Activated CD4-positive, alpha-beta T cell treated with anti-CD3 and anti-CD28 coated beads, Interleukin-2, amount 10 ng/mL, durations not matched to agents 24 days and 14 days (primary cell): ENCODE data around the gene LAYN. TPM values are rescaled to one million over a fixed set of nuclear protein-coding genes. Genes with fewer than 3 reads are reported as not detected.
A peak's percentile ranks its signal among the peaks of the same experiment; 100 is the strongest.

Experiments
- DNase-seq: peaks from one replicate; pipeline ENCODE4 v3.0.0; 2022
- H3K27ac Mint-ChIP-seq: one replicate; pipeline ENCODE4 v1.8.0; 2022; ENCODE audit warnings: mild to moderate bottlenecking, mixed read lengths
- H3K27me3 Mint-ChIP-seq: one replicate; pipeline ENCODE4 v1.8.0; 2022; ENCODE audit warnings: mixed read lengths
- H3K36me3 Mint-ChIP-seq: one replicate; pipeline ENCODE4 v1.8.0; 2022; ENCODE audit warnings: low read depth, mild to moderate bottlenecking, mixed read lengths
- H3K4me1 Mint-ChIP-seq: one replicate; pipeline ENCODE4 v1.8.0; 2021; ENCODE audit warnings: mixed read lengths
- H3K4me3 Mint-ChIP-seq: one replicate; pipeline ENCODE4 v1.8.0; 2022; ENCODE audit warnings: mild to moderate bottlenecking, moderate library complexity, mixed read lengths
- H3K9me3 Mint-ChIP-seq: one replicate; pipeline ENCODE4 v1.8.0; 2021; ENCODE audit warnings: mixed read lengths
- intact Hi-C: fragments of 100-400 bp; cut with micrococcal nuclease; formaldehyde crosslinking; loops from one replicate; pipeline ENCODE4 v1.15.1; 2023
- total RNA-seq: library from RNA; stranded (reverse); gene quantifications from 2 replicates; pipeline ENCODE4 v1.2.3, GENCODE V29; 2022

The LAYN gene
- total RNA-seq, 1 donor from 2014 or later: 6.4 TPM

- intact Hi-C loops: loop anchor here (1.0 kb wide), 2 partner anchors 7 to 17 kb away; no protein-coding TSS in a partner anchor
- H3K4me3 Mint-ChIP-seq: peak overlapping the region; percentile 24
- DNase-seq: no peak
Observed at GRCh38 chr11:111538407-111539114, 2.0 kb upstream of the LAYN start.

GRCh38 chr11:111539426-111540113 is 950 bp upstream of the LAYN start:
- peak overlapping the region; percentile 86 for H3K27ac Mint-ChIP-seq
- DNase-seq: peak; percentile 67

More at GRCh38 chr11:111538407-111539114, 2.0 kb upstream of the LAYN start:
- Mint-ChIP-seq H3K4me1 (peaks cover 20% of the 10 kb centered on the region), H3K27ac (peak overlapping the region; percentile 80), H3K36me3 (no peaks in the 10 kb centered on the region), H3K9me3 (peaks cover 6% of the 10 kb centered on the region), H3K27me3 (peaks cover 62% of the 10 kb centered on the region)

GRCh38 chr11:111540937-111541253 is 375 bp downstream of the LAYN start:
- peaks cover 59% of the 10 kb centered on the region for H3K27me3 Mint-ChIP-seq
- peak overlapping the region; percentile 84 for H3K4me3 Mint-ChIP-seq
- no peak for DNase-seq
- no peak overlapping the region for H3K27ac Mint-ChIP-seq
- peaks cover 20% of the 10 kb centered on the region for H3K4me1 Mint-ChIP-seq
- peaks cover 2% of the 10 kb centered on the region for H3K36me3 Mint-ChIP-seq
- intact Hi-C loops: no loop called here
- H3K9me3 Mint-ChIP-seq: peaks cover 6% of the 10 kb centered on the region

More at GRCh38 chr11:111539426-111540113, 950 bp upstream of the LAYN start:
- Mint-ChIP-seq H3K9me3 (peaks cover 6% of the 10 kb centered on the region), H3K4me3 (peak overlapping the region; percentile 66), H3K27me3 (peaks cover 59% of the 10 kb centered on the region), H3K4me1 (peaks cover 20% of the 10 kb centered on the region), H3K36me3 (no peaks in the 10 kb centered on the region)
- intact Hi-C loops: loop anchor here (1.0 kb wide), 2 partner anchors 8 to 18 kb away; no protein-coding TSS in a partner anchor

GRCh38 chr11:111541254-111542061 is 938 bp downstream of the LAYN start:
- Mint-ChIP-seq H3K27me3 (peaks cover 60% of the 10 kb centered on the region), H3K9me3 (peaks cover 6% of the 10 kb centered on the region), H3K4me1 (peaks cover 20% of the 10 kb centered on the region)

GRCh38 chr11:111542606-111543275 is 2.2 kb downstream of the LAYN start:
- intact Hi-C loops: no loop called here
- peaks cover 54% of the 10 kb centered on the region for H3K27me3 Mint-ChIP-seq

More at GRCh38 chr11:111541254-111542061, 938 bp downstream of the LAYN start:
- Mint-ChIP-seq H3K27ac (peak overlapping the region; percentile 54), H3K36me3 (peaks cover 2% of the 10 kb centered on the region), H3K4me3 (peak overlapping the region; percentile 84)
- intact Hi-C loops: no loop called here
- DNase-seq: peak; percentile 62

GRCh38 chr11:111548525-111548924 is 8.0 kb downstream of the LAYN start:
- intact Hi-C loops: no loop called here
- Mint-ChIP-seq H3K27ac (no peak overlapping the region), H3K4me3 (no peak overlapping the region), H3K36me3 (peaks cover 2% of the 10 kb centered on the region), H3K9me3 (no peaks in the 10 kb centered on the region), H3K27me3 (peaks cover 36% of the 10 kb centered on the region), H3K4me1 (no peaks in the 10 kb centered on the region)
- DNase-seq: no peak

More at GRCh38 chr11:111542606-111543275, 2.2 kb downstream of the LAYN start:
- Mint-ChIP-seq H3K27ac (no peak overlapping the region), H3K4me3 (peak overlapping the region; percentile 84), H3K4me1 (peaks cover 18% of the 10 kb centered on the region), H3K9me3 (peaks cover under 1% of the 10 kb centered on the region), H3K36me3 (peaks cover 2% of the 10 kb centered on the region)
- no peak for DNase-seq

- Mint-ChIP-seq H3K4me1 (no peaks in the 10 kb centered on the region), H3K36me3 (peaks cover 2% of the 10 kb centered on the region), H3K27me3 (peaks cover 32% of the 10 kb centered on the region), H3K4me3 (no peak overlapping the region), H3K9me3 (no peaks in the 10 kb centered on the region), H3K27ac (no peak overlapping the region)
- intact Hi-C loops: no loop called here
- no peak for DNase-seq
Observed at GRCh38 chr11:111549196-111549868, 8.8 kb downstream of the LAYN start.

GRCh38 chr11:111549869-111550203 is 9.3 kb downstream of the LAYN start:
- Mint-ChIP-seq H3K27ac (no peak overlapping the region), H3K9me3 (no peaks in the 10 kb centered on the region), H3K36me3 (peaks cover 2% of the 10 kb centered on the region), H3K4me1 (no peaks in the 10 kb centered on the region), H3K4me3 (no peak overlapping the region), H3K27me3 (peaks cover 32% of the 10 kb centered on the region)
- DNase-seq: no peak
- intact Hi-C loops: no loop called here

- Mint-ChIP-seq H3K4me3 (no peak overlapping the region), H3K36me3 (peaks cover under 1% of the 10 kb centered on the region), H3K4me1 (no peaks in the 10 kb centered on the region), H3K27me3 (peaks cover 30% of the 10 kb centered on the region), H3K9me3 (peaks cover 1% of the 10 kb centered on the region), H3K27ac (no peak overlapping the region)
- no peak for DNase-seq
- intact Hi-C loops: no loop called here
Observed at GRCh38 chr11:111550258-111550657, 9.7 kb downstream of the LAYN start.

- Mint-ChIP-seq H3K27ac (no peak overlapping the region), H3K27me3 (peaks cover 20% of the 10 kb centered on the region), H3K4me3 (no peak overlapping the region), H3K4me1 (no peaks in the 10 kb centered on the region), H3K36me3 (peaks cover 9% of the 10 kb centered on the region), H3K9me3 (peaks cover 9% of the 10 kb centered on the region)
- intact Hi-C loops: no loop called here
- DNase-seq: no peak
Observed at GRCh38 chr11:111554532-111554931, 14.0 kb downstream of the LAYN start.

- intact Hi-C loops: no loop called here
- H3K9me3 Mint-ChIP-seq: peaks cover 9% of the 10 kb centered on the region
- H3K27me3 Mint-ChIP-seq: peaks cover 17% of the 10 kb centered on the region
- no peaks in the 10 kb centered on the region for H3K4me1 Mint-ChIP-seq
- no peak overlapping the region for H3K27ac Mint-ChIP-seq
- peaks cover 9% of the 10 kb centered on the region for H3K36me3 Mint-ChIP-seq
- no peak overlapping the region for H3K4me3 Mint-ChIP-seq
- DNase-seq: no peak
Observed at GRCh38 chr11:111555255-111555654, 14.7 kb downstream of the LAYN start.

- peaks cover 7% of the 10 kb centered on the region for H3K27me3 Mint-ChIP-seq
- DNase-seq: no peak
- H3K36me3 Mint-ChIP-seq: peaks cover 9% of the 10 kb centered on the region
- intact Hi-C loops: no loop called here
- H3K4me1 Mint-ChIP-seq: no peaks in the 10 kb centered on the region
- no peak overlapping the region for H3K27ac Mint-ChIP-seq
- no peak overlapping the region for H3K4me3 Mint-ChIP-seq
- H3K9me3 Mint-ChIP-seq: peaks cover 9% of the 10 kb centered on the region
Observed at GRCh38 chr11:111557425-111558111, 17.0 kb downstream of the LAYN start.
